ENCODE results near the gene GRIP1. TPM values are rescaled to one million over a fixed set of nuclear protein-coding genes. Genes with fewer than 3 reads are reported as not detected.

GRIP1 gene
- total RNA-seq, 1 experiment from 2014 or later: 22.5 TPM

DNA sequence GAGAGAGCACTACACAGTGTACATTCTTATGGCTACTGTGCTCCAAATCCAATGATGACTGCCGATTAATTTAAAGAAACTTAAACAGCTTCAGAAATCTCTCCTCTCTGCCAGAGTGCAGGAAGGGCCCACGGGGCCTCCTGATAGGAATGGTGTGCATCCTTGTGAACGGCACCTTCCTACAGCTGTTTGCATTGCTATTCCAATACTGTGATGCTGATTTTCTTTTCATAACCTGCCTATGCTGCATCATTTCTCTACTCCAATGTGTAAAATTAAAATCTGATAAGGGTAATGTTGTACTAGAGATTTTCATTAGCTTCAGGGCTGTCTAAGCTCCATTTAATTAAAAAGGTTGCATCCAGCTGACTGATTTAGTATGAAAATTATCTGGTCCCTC lies 217.5 kb downstream of the GRIP1 start (continued):
- TF ChIP-seq NR3C1 (CRISPR knock-in tag; conservative IDR thresholded peaks at IDR 0.05; ENCODE audit: low read depth) (no peak), NR2C2 (CRISPR knock-in tag; IDR thresholded peaks at IDR 0.05) (no peak), RORB (CRISPR knock-in tag; IDR thresholded peaks at IDR 0.05) (no peak)
- TF ChIP-seq, protein P1, sequence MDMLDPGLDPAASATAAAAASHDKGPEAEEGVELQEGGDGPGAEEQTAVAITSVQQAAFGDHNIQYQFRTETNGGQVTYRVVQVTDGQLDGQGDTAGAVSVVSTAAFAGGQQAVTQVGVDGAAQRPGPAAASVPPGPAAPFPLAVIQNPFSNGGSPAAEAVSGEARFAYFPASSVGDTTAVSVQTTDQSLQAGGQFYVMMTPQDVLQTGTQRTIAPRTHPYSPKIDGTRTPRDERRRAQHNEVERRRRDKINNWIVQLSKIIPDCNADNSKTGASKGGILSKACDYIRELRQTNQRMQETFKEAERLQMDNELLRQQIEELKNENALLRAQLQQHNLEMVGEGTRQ (CRISPR knock-in tag; IDR thresholded peaks at IDR 0.05): no peak
- TF ChIP-seq, protein P2, sequence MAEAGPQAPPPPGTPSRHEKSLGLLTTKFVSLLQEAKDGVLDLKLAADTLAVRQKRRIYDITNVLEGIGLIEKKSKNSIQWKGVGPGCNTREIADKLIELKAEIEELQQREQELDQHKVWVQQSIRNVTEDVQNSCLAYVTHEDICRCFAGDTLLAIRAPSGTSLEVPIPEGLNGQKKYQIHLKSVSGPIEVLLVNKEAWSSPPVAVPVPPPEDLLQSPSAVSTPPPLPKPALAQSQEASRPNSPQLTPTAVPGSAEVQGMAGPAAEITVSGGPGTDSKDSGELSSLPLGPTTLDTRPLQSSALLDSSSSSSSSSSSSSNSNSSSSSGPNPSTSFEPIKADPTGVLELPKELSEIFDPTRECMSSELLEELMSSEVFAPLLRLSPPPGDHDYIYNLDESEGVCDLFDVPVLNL (CRISPR knock-in tag; IDR thresholded peaks at IDR 0.05; ENCODE audit: borderline replicate concordance, low read depth): no peak
- TF ChIP-seq, protein P3, sequence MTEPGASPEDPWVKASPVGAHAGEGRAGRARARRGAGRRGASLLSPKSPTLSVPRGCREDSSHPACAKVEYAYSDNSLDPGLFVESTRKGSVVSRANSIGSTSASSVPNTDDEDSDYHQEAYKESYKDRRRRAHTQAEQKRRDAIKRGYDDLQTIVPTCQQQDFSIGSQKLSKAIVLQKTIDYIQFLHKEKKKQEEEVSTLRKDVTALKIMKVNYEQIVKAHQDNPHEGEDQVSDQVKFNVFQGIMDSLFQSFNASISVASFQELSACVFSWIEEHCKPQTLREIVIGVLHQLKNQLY (CRISPR knock-in tag; IDR thresholded peaks at IDR 0.05): no peak

DNA sequence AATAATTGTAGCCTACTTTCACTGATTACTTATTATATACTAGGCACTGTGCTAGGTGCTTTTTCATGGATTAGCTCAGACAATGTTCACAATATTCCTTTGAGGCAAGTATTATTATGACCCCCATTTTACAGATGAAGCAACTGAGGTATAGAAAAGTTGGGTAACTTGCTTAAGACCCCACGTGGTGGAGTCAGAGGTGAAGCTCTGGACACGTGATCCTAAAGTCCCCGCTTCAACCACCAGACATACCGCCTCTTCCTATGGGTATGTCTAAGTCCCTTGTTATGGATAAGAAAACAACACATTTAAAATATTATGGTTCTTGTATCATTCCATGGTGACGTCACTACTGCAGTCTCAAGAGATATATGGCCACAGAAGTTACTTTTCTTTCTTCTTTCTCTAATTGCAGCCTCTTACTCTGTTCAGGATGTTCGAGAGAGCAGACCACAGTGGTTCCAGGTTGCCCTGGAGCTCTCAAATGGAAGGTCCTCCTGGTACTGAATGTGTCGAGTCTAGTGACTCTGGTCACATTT lies 218.9 kb downstream of the GRIP1 start:
- CTCF ChIA-PET: no interaction called here
- TF ChIP-seq FOXJ3 (CRISPR knock-in tag; IDR thresholded peaks at IDR 0.05; ENCODE audit: borderline replicate concordance): no peak
- TF ChIP-seq RORB (CRISPR knock-in tag; IDR thresholded peaks at IDR 0.05): no peak
- TF ChIP-seq, protein P4, sequence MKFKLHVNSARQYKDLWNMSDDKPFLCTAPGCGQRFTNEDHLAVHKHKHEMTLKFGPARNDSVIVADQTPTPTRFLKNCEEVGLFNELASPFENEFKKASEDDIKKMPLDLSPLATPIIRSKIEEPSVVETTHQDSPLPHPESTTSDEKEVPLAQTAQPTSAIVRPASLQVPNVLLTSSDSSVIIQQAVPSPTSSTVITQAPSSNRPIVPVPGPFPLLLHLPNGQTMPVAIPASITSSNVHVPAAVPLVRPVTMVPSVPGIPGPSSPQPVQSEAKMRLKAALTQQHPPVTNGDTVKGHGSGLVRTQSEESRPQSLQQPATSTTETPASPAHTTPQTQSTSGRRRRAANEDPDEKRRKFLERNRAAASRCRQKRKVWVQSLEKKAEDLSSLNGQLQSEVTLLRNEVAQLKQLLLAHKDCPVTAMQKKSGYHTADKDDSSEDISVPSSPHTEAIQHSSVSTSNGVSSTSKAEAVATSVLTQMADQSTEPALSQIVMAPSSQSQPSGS (CRISPR knock-in tag; IDR thresholded peaks at IDR 0.05; ENCODE audit: borderline replicate concordance, low read depth): no peak
- no peak for TF ChIP-seq ZNF232 (CRISPR knock-in tag; IDR thresholded peaks at IDR 0.05)
- no peak for TF ChIP-seq ZNF121 (CRISPR knock-in tag; IDR thresholded peaks at IDR 0.05)
- TF ChIP-seq NFATC4 (CRISPR knock-in tag; IDR thresholded peaks at IDR 0.05): no peak
- no peak for TF ChIP-seq SOX15 (CRISPR knock-in tag; IDR thresholded peaks at IDR 0.05)
- TF ChIP-seq, protein P5, sequence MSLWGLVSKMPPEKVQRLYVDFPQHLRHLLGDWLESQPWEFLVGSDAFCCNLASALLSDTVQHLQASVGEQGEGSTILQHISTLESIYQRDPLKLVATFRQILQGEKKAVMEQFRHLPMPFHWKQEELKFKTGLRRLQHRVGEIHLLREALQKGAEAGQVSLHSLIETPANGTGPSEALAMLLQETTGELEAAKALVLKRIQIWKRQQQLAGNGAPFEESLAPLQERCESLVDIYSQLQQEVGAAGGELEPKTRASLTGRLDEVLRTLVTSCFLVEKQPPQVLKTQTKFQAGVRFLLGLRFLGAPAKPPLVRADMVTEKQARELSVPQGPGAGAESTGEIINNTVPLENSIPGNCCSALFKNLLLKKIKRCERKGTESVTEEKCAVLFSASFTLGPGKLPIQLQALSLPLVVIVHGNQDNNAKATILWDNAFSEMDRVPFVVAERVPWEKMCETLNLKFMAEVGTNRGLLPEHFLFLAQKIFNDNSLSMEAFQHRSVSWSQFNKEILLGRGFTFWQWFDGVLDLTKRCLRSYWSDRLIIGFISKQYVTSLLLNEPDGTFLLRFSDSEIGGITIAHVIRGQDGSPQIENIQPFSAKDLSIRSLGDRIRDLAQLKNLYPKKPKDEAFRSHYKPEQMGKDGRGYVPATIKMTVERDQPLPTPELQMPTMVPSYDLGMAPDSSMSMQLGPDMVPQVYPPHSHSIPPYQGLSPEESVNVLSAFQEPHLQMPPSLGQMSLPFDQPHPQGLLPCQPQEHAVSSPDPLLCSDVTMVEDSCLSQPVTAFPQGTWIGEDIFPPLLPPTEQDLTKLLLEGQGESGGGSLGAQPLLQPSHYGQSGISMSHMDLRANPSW (CRISPR knock-in tag; conservative IDR thresholded peaks at IDR 0.05; ENCODE audit: low read depth): no peak
- no peak for TF ChIP-seq TEAD1 (CRISPR knock-in tag; IDR thresholded peaks at IDR 0.05)
- TF ChIP-seq, protein P6, sequence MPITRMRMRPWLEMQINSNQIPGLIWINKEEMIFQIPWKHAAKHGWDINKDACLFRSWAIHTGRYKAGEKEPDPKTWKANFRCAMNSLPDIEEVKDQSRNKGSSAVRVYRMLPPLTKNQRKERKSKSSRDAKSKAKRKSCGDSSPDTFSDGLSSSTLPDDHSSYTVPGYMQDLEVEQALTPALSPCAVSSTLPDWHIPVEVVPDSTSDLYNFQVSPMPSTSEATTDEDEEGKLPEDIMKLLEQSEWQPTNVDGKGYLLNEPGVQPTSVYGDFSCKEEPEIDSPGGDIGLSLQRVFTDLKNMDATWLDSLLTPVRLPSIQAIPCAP (CRISPR knock-in tag; IDR thresholded peaks at IDR 0.05): no peak
- TF ChIP-seq, protein P7, sequence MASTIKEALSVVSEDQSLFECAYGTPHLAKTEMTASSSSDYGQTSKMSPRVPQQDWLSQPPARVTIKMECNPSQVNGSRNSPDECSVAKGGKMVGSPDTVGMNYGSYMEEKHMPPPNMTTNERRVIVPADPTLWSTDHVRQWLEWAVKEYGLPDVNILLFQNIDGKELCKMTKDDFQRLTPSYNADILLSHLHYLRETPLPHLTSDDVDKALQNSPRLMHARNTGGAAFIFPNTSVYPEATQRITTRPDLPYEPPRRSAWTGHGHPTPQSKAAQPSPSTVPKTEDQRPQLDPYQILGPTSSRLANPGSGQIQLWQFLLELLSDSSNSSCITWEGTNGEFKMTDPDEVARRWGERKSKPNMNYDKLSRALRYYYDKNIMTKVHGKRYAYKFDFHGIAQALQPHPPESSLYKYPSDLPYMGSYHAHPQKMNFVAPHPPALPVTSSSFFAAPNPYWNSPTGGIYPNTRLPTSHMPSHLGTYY (CRISPR knock-in tag; IDR thresholded peaks at IDR 0.05): no peak
- TF ChIP-seq, protein P1 (CRISPR knock-in tag; IDR thresholded peaks at IDR 0.05): no peak
- TF ChIP-seq, protein P8, sequence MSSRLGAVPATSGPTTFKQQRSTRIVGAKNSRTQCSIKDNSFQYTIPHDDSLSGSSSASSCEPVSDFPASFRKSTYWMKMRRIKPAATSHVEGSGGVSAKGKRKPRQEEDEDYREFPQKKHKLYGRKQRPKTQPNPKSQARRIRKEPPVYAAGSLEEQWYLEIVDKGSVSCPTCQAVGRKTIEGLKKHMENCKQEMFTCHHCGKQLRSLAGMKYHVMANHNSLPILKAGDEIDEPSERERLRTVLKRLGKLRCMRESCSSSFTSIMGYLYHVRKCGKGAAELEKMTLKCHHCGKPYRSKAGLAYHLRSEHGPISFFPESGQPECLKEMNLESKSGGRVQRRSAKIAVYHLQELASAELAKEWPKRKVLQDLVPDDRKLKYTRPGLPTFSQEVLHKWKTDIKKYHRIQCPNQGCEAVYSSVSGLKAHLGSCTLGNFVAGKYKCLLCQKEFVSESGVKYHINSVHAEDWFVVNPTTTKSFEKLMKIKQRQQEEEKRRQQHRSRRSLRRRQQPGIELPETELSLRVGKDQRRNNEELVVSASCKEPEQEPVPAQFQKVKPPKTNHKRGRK (CRISPR knock-in tag; IDR thresholded peaks at IDR 0.05; ENCODE audit: borderline replicate concordance): no peak
- ATAC-seq: no peak
- no peak for DNase-seq (ENCODE audit: low spot score)
- Mint-ChIP-seq H3K27me3 (ENCODE audit: low read depth) (no peaks in the 10 kb centered on the region), H3K9me3 (no peaks in the 10 kb centered on the region), H3K36me3 (no peaks in the 10 kb centered on the region), H3K4me3 (no peak overlapping the region), H3K4me1 (peaks cover 11% of the 10 kb centered on the region), H3K27ac (no peak overlapping the region)
- POLR2A ChIA-PET: no interaction called here

All from WTC11 (cell line).